Natural killer cell (primary cell): ENCODE measurements around the gene VWA8. TPM values are rescaled to one million over a fixed set of nuclear protein-coding genes. Genes with fewer than 3 reads are reported as not detected.

ENCODE experiments used
- ATAC-seq, 3 donors: fragments of 150-1000 bp in 2 of 3; fragments of 200-7000 bp in 1 of 3; cut with Tn5 transposase; 1 replicate in 1 of 3; 2 replicates in 2 of 3; pipeline ENCODE4 v1.10.0; 2021; ENCODE audit warnings: mild to moderate bottlenecking in 2 of 3, moderate library complexity in 2 of 3
- DNase-seq, 2 donors: peaks; one replicate each; pipeline versions ENCODE4 v3.0.0 to v3.0.0-alpha.2; 2013 to 2021; ENCODE audit warnings: mixed read lengths in 1 of 2
- H3K27ac ChIP-seq: one replicate; pipeline ENCODE4 v1.5.1; 2013; ENCODE audit warnings: mild to moderate bottlenecking, low read length
- H3K27me3 ChIP-seq: one replicate; pipeline ENCODE4 v1.6.1; 2013; ENCODE audit warnings: low read length; ENCODE audit not compliant: control insufficient read depth, insufficient read depth
- H3K36me3 ChIP-seq: one replicate; pipeline ENCODE4 v1.6.1; 2013; ENCODE audit warnings: low read length; ENCODE audit not compliant: control insufficient read depth, insufficient read depth
- H3K4me1 ChIP-seq: one replicate; pipeline ENCODE4 v1.6.1; 2013; ENCODE audit warnings: low read length; ENCODE audit not compliant: control insufficient read depth, insufficient read depth
- H3K4me3 ChIP-seq: one replicate; pipeline ENCODE4 v1.5.1; 2013; ENCODE audit warnings: low read length
- H3K9me3 ChIP-seq: one replicate; pipeline ENCODE4 v1.6.1; 2013; ENCODE audit warnings: low read length; ENCODE audit not compliant: control insufficient read depth, insufficient read depth
- H3K27ac Mint-ChIP-seq, 2 donors: one replicate each; pipeline ENCODE4 v1.8.0; 2022; ENCODE audit warnings: mild to moderate bottlenecking in 2 of 2, mixed read lengths in 2 of 2, moderate library complexity in 1 of 2
- H3K27me3 Mint-ChIP-seq, 2 donors: one replicate each; pipeline ENCODE4 v1.8.0; 2022; ENCODE audit warnings: low read depth in 2 of 2, mixed read lengths in 2 of 2
- H3K36me3 Mint-ChIP-seq: one replicate; pipeline ENCODE4 v1.8.0; 2022; ENCODE audit warnings: mixed read lengths
- H3K4me1 Mint-ChIP-seq, 2 donors: one replicate each; pipeline ENCODE4 v1.8.0; 2022; ENCODE audit warnings: mixed read lengths in 2 of 2
- H3K4me3 Mint-ChIP-seq: one replicate; pipeline ENCODE4 v1.8.0; 2022; ENCODE audit warnings: mild to moderate bottlenecking, moderate library complexity, mixed read lengths
- H3K9me3 Mint-ChIP-seq, 2 donors: one replicate each; pipeline ENCODE4 v1.8.0; 2022; ENCODE audit warnings: mixed read lengths in 2 of 2
- CTCF ChIP-seq: fragments of 200-600 bp; IDR thresholded peaks from one replicate; pipeline ENCODE4 v1.8.0; 2022; ENCODE audit warnings: antibody characterized with exemption
- WGBS: methylation state at CpG from one replicate; pipeline ENCODE4 v1.1.7; 2013; ENCODE audit warnings: missing lambda C conversion rate; ENCODE audit not compliant: insufficient coverage; 5-methylcytosine and 5-hydroxymethylcytosine counted together
- intact Hi-C: fragments of 100-400 bp; cut with micrococcal nuclease; formaldehyde crosslinking; loops from one replicate; pipeline ENCODE4 v1.14.2; 2022
- total RNA-seq, 4 donors: library from RNA; stranded (reverse); fragments of 120-200 nt in 1 of 4; gene quantifications; one replicate each; pipeline versions ENCODE4 v1.2.3 to v1.2.4, GENCODE V29; 2013 to 2022

The VWA8 gene
- total RNA-seq, 3 donors from 2014 or later (not counting 1 experiment from before 2014, with no cell fraction given) = 21.9 to 27.5 (median 22.6) TPM

- H3K4me3 ChIP-seq = no peak overlapping the region
- DNase-seq (no peak), ATAC-seq (no peak)
- no peak for TF ChIP-seq CTCF
- no peaks in the 10 kb centered on the region for H3K27me3 Mint-ChIP-seq
- no peaks in the 10 kb centered on the region for H3K4me1 Mint-ChIP-seq
- WGBS = 96% methylated on average over 4 of the region's 4 CpGs
- no peak overlapping the region for H3K27ac ChIP-seq
- H3K9me3 Mint-ChIP-seq = no peaks in the 10 kb centered on the region
- H3K36me3 Mint-ChIP-seq = peaks cover under 1% of the 10 kb centered on the region
- intact Hi-C loops = no loop called here
- no peak overlapping the region for H3K27ac Mint-ChIP-seq
- no peaks in the 10 kb centered on the region for H3K4me1 ChIP-seq
- no peaks in the 10 kb centered on the region for H3K9me3 ChIP-seq
- no peaks in the 10 kb centered on the region for H3K27me3 ChIP-seq
- peaks cover 2% of the 10 kb centered on the region for H3K36me3 ChIP-seq
- H3K4me3 Mint-ChIP-seq = no peak overlapping the region
Observed at GRCh38 chr13:41742917-41743552, 217.9 kb downstream of the VWA8 start.

- ATAC-seq (no peak), DNase-seq (no peak)
- intact Hi-C loops = no loop called here
- Histone ChIP-seq H3K9me3 (no peaks in the 10 kb centered on the region), H3K27me3 (no peaks in the 10 kb centered on the region), H3K4me1 (no peaks in the 10 kb centered on the region), H3K4me3 (no peak overlapping the region), H3K27ac (no peak overlapping the region), H3K36me3 (peaks cover 2% of the 10 kb centered on the region)
- no peak overlapping the region for H3K27ac Mint-ChIP-seq
- no peaks in the 10 kb centered on the region for H3K4me1 Mint-ChIP-seq
- 93% methylated on average over 4 of the region's 4 CpGs for WGBS
- H3K27me3 Mint-ChIP-seq = no peaks in the 10 kb centered on the region
- H3K4me3 Mint-ChIP-seq = no peak overlapping the region
- TF ChIP-seq CTCF = no peak
- no peaks in the 10 kb centered on the region for H3K36me3 Mint-ChIP-seq
- H3K9me3 Mint-ChIP-seq = no peaks in the 10 kb centered on the region
Observed at GRCh38 chr13:41740479-41740878, 220.4 kb downstream of the VWA8 start.

GRCh38 chr13:41722684-41723535, 238.0 kb downstream of the VWA8 start:
- Mint-ChIP-seq H3K9me3 (no peaks in the 10 kb centered on the region), H3K4me1 (no peaks in the 10 kb centered on the region), H3K27me3 (no peaks in the 10 kb centered on the region), H3K4me3 (no peak overlapping the region), H3K27ac (no peak overlapping the region), H3K36me3 (no peaks in the 10 kb centered on the region)
- DNase-seq (no peak), ATAC-seq (no peak)
- Histone ChIP-seq H3K4me1 (no peaks in the 10 kb centered on the region), H3K36me3 (peaks cover 40% of the 10 kb centered on the region), H3K4me3 (no peak overlapping the region), H3K27me3 (no peaks in the 10 kb centered on the region), H3K9me3 (no peaks in the 10 kb centered on the region), H3K27ac (no peak overlapping the region)
- 82% methylated on average over 4 of the region's 4 CpGs for WGBS
- intact Hi-C loops = no loop called here
- TF ChIP-seq CTCF = no peak
